Right cardiac atrium (tissue), 5 donors: Measurements from ENCODE around the gene RCC2. TPM values are rescaled to one million over a fixed set of nuclear protein-coding genes. Genes with fewer than 3 reads are reported as not detected.

Experiments used
- ATAC-seq, 2 donors: fragments of 200-7000 bp; cut with Tn5 transposase; one replicate each; pipeline versions ENCODE4 v1.8.0 to v1.9.1; 2020; ENCODE audit warnings: moderate library complexity in 2 of 2, mild to moderate bottlenecking in 1 of 2
- DNase-seq, 3 donors: peaks; one replicate each; pipeline ENCODE4 v3.0.0-alpha.2; 2020
- H3K27ac ChIP-seq: one replicate; pipeline ENCODE4 v1.5.1; 2013; ENCODE audit warnings: mild to moderate bottlenecking, low read length, control low read depth, moderate library complexity
- H3K27me3 ChIP-seq: one replicate; pipeline ENCODE4 v1.6.1; 2013; ENCODE audit not compliant: control insufficient read depth, insufficient read depth
- H3K4me1 ChIP-seq: one replicate; pipeline ENCODE4 v1.6.1; 2013; ENCODE audit warnings: low read length; ENCODE audit not compliant: control insufficient read depth, insufficient read depth
- H3K4me3 ChIP-seq: one replicate; pipeline ENCODE4 v1.5.1; 2013; ENCODE audit warnings: low read length, control low read depth
- H3K9me3 ChIP-seq: one replicate; pipeline ENCODE4 v1.6.1; 2013; ENCODE audit warnings: low read length; ENCODE audit not compliant: control insufficient read depth
- WGBS: extraction: QIAGEN DNeasy Blood & Tissue Kit; methylation state at CpG from one replicate; pipeline ENCODE4 v1.1.7; 2013; 5-methylcytosine and 5-hydroxymethylcytosine counted together
- intact Hi-C, 4 donors: fragments of 100-400 bp; cut with DNase I; formaldehyde crosslinking; loops; one replicate each; pipeline versions ENCODE4 v1.11.0 to v1.14.0; 2022 to 2023
- polyA plus RNA-seq: library from polyadenylated mRNA; stranded (reverse); fragments of 200-250 nt; gene quantifications from one replicate; pipeline ENCODE4 v1.2.3, GENCODE V29; 2013
- total RNA-seq, 4 donors: library from RNA; stranded (reverse); fragmentation: NEBNext Ultra II Directional; extraction: Animal tissue kit (Norgen Biotek cat#: 25700); gene quantifications; one replicate each; pipeline ENCODE4 v1.2.1, GENCODE V29; 2021
- donor health status: healthy with polysubstance abuse.
- donor health status: DM: no; HTN: yes; CAD: no.
- donor health status: DM: no; HTN: no; CAD: no.
- donor health status: DM: no; HTN: yes; CAD: no; lungs with severe emphysema.
- donor health status: DM: yes; HTN: yes; CAD: no.

Gene RCC2
- total and polyA plus RNA-seq, 5 donors = 7.8 to 19.0 (median 13.8) TPM

DNA sequence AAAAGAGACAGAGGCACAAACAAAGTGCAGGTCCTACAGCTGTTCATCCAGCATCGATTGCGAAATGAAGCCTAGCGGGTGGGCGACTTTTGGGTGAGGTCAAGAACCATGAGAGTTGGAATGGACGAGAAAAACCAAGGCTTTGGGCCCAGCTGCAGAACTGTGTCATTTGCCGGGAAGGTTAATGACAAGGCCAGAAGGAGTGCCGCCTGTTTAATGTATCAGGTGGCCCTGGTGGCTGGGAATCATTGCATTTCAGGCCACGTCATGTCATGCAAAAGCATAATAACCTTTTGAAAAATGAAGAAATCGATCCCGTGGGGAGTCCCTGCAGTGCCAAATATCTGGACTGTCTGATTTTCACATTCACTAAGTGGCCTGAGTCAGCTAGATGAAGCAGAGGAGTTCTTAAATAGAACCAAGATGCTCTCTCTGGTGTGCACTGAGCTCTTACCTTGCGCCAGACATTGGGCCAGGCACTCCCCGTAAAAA lies 8.1 kb upstream of the RCC2 start:
- Histone ChIP-seq H3K9me3 (no peaks in the 10 kb centered on the region), H3K27ac (no peak overlapping the region), H3K27me3 (no peaks in the 10 kb centered on the region), H3K4me3 (no peak overlapping the region), H3K4me1 (no peaks in the 10 kb centered on the region)
- ATAC-seq (no peak), DNase-seq (no peak)
- 86% methylated on average over 12 of the region's 12 CpGs for whole genome bisulfite sequencing
- intact Hi-C loops = no loop called here

DNA sequence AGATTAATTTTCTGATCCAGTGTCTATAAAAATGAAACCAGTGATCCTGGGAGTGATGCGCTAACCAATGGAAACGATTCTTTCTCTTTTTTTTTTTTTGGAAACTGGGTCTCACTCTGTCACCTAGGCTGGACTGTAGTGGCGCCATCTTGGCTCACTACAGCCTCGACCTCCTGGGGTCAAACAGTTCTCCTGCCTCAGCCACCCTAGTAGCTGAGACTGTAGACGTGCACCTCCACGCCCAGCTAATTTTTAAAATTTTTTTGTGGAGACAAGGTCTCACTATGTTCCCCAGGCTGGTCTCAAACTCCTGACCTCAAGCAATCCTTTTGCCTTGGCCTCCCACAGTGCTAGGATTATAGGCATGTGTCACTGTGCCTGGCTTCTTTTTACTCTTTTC lies 3.4 kb upstream of the RCC2 start:
- H3K9me3 ChIP-seq = no peaks in the 10 kb centered on the region
- DNase-seq (no peak), ATAC-seq (no peak)
- no peaks in the 10 kb centered on the region for H3K4me1 ChIP-seq
- H3K27me3 ChIP-seq = no peaks in the 10 kb centered on the region
- no peak overlapping the region for H3K4me3 ChIP-seq
- intact Hi-C loops = no loop called here
- H3K27ac ChIP-seq = no peak overlapping the region
- WGBS = 84% methylated on average over 6 of the region's 6 CpGs

DNA sequence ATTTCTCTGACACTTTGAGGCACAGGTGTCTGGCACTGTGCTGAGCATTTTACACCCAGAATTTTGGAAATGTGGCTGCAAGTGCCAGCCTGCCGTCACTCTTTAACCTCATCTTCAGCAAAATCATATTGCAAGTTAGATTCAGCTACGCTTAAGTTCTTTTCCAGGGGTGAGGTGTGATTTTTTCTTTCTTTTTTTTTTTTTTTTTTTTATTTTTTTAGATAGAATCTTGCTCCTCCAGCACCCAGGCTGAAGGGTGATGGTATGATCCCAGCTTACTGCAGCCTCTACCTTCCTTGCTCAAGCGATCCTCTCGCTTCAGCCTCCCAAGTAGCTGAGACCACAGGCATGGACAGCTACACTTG lies 2.5 kb upstream of the RCC2 start:
- no peak for DNase-seq
- H3K9me3 ChIP-seq = no peaks in the 10 kb centered on the region
- intact Hi-C loops = no loop called here
- no peaks in the 10 kb centered on the region for H3K4me1 ChIP-seq
- no peaks in the 10 kb centered on the region for H3K27me3 ChIP-seq
- no peak for ATAC-seq
- H3K4me3 ChIP-seq = no peak overlapping the region
- 94% methylated on average over 4 of the region's 4 CpGs for WGBS
- H3K27ac ChIP-seq = no peak overlapping the region

DNA sequence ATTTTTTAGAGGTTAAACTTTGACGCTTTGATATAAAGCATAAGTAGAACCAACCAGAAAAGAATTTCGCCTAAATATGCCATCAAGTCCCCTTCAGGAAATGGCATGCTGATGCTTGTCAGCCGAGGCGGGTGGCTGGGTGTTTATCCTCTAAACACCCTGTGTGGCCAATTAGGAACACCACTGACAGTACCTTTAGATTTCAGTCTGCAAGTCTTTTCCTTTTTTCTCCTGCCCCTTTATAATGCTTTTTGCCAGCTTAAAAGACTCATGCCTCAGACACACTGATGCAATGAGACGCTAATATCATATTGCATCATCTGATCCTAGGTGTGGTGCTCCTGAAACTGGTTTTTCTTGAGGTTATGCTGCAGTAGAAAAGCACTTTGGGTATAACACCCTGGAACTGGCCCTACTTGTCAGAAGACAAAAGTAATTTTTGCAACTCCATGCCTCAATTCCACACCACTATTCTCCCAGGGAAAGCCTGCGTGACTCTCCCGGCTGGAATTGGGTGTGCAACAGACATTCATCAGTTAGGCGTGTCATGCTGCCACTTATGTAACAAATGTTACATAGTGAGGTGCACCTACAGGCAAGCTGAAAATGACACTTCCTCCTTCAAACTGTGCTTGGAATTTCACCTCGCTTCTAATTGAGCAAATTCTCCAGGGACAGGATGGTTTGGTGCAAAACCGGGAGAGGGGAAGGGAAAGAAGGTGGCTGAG lies 2.0 kb upstream of the RCC2 start:
- Histone ChIP-seq H3K27me3 (no peaks in the 10 kb centered on the region), H3K27ac (no peak overlapping the region), H3K4me1 (no peaks in the 10 kb centered on the region), H3K9me3 (no peaks in the 10 kb centered on the region), H3K4me3 (no peak overlapping the region)
- no peak for ATAC-seq
- 56% methylated on average over 10 of the region's 10 CpGs for WGBS
- no peak for DNase-seq
- intact Hi-C loops = no loop called here

DNA sequence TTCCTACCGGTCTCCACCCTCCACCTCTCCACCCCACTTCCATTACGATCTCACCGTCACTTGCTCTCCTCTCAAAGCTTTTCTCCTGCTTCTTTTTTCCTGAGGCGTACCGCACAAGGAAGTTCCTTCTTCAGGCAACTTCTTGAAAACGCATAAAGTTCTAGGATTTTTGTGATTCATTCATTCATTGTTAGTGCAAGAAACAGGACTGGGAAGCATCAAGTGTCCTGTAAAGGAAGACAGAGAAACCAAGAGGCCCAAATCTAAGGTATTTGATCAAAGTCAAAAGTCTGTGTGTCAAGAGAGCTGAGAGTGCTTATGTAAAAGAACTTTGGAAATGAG lies 1.3 kb upstream of the RCC2 start:
- H3K9me3 ChIP-seq = no peaks in the 10 kb centered on the region
- ATAC-seq = no peak
- intact Hi-C loops = no loop called here
- no peaks in the 10 kb centered on the region for H3K27me3 ChIP-seq
- no peaks in the 10 kb centered on the region for H3K4me1 ChIP-seq
- 72% methylated on average over 6 of the region's 6 CpGs for WGBS
- no peak overlapping the region for H3K4me3 ChIP-seq
- DNase-seq = no peak
- H3K27ac ChIP-seq = no peak overlapping the region

DNA sequence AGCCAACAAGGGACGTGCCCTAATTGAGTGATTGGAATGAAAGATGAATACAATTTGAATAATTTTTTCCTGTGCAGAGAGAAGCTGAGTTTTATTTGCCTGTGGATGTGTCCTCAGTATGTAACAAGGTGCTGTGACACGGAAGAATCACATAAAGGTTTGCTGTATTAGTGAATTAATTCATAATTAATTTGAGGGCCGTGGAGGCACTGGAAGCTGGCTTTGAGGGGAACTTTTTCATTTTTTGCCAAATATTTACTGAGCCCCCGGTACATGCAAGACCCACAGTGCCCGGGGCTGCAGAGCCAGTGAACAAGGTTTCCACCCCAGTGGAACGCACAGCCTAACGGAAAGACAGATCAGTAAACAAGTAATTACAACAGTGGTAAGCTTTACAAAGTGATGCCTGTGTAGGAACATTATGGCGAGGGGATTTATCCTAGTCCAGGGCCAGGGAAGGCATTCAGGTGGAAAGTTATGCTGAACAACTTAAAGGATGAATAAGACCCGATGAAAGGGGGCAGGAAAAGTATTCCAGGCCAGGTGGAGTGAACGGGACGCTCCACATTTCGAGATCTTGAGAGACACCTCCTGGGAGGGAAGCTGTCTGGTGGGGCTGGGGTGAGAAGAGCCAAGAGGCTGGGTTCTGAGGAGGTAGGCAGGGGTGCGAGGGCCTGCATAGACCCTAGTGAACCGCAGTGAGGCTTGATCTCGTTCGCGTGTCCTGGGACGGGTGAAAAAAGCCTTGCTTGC lies 773 bp upstream of the RCC2 start:
- intact Hi-C loops = no loop called here
- Histone ChIP-seq H3K9me3 (no peaks in the 10 kb centered on the region), H3K4me3 (peak overlapping the region; percentile 99), H3K27ac (peak overlapping the region; percentile 91), H3K4me1 (no peaks in the 10 kb centered on the region), H3K27me3 (no peaks in the 10 kb centered on the region)
- WGBS = 64% methylated on average over 18 of the region's 18 CpGs
- ATAC-seq (no peak), DNase-seq (no peak)

DNA sequence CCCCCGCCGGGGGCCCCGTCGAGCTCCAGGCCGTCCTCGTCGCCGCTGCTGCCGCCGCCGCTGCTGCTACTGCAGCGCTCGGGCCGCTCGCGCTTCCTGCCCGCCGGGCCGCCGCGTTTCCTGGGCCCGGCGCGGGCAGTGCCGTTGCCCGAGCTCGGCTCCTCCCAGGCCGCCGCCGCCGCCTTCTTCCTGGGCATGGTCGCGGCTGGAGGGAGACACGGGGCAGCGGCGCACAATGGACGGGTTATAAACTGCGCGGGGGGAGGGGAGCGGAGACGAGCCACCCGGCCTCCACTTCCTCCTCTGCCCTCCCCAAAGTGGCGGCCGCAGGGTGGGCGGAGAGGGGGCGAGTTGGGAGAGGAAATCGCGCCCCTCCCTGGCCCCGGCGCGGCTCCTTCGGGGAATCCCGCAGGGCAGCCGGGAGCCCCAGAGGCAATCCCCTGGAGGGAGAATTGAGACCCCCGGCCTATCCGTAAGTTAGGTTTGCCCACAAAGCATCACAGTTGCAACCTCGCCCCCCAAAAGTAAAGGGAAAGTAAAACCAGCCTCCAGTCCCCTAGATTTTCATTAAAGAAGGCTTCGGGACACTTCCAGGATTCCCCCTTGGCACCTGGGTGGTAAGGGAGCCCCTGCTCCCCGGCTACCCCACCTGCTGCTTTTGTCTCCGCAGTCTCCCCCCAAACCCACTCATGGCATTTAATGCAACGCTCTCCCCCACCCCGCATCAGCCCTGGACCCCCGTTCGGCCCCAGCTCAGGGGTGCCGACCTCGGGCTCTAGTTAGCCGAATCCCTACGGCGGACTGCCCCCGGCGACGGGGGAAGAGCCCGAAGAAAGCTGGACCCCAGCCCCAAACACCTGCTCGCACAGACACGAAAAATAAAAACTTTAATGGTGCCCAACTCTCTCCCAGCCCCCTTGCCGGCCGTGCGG lies 893 bp downstream of the RCC2 start:
- DNase-seq = peak; percentile 75 to 90 (median 88)
- H3K9me3 ChIP-seq = no peaks in the 10 kb centered on the region
- under 1% methylated on average over 77 of the region's 78 CpGs for WGBS
- no peaks in the 10 kb centered on the region for H3K27me3 ChIP-seq
- ATAC-seq = peak; percentile 64 to 69
- H3K4me3 ChIP-seq = peak overlapping the region; percentile 99
- H3K27ac ChIP-seq = peak overlapping the region; percentile 82
- intact Hi-C loops = no loop called here
- no peaks in the 10 kb centered on the region for H3K4me1 ChIP-seq

DNA sequence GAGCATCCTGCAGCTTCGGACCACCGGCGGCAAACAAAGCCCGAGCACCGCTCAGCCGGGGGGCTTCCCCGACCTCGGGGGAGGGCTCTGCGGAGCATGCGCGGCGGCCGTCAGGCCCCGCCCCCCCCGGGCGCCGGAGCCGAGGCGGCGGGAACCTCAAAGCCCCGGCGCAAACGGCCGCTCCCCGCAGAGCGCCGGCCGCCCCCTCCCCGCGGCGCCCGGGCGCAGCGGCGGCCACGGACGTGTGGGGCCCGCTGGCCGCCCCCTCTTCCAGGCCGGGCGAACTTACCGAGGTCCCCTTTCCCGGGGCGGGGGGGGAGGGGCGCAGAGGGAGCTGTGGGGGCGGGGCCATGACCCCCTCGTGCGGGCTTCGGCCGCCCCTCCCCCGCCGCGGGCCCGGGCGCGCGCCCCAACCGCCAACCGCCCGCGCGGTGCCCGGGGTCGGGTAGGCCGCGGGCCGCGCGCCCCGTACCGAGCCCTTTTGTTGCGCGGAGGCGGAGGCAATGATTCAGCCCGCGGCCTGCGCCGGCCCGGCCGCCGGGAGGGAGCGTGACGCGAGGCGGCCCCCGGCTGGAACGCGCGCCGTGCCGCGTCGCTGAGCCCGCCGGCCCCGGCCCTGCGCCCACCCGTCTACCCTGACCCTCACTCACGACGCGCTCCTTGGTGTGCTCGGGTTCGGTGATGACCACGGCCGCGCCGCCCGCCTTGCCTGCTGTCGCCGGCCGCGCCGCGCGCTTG lies 1.7 kb downstream of the RCC2 start:
- under 1% methylated on average over 114 of the region's 115 CpGs for WGBS
- no peaks in the 10 kb centered on the region for H3K27me3 ChIP-seq
- intact Hi-C loops = no loop called here
- ATAC-seq (peak; percentile 50 to 56), DNase-seq (peak; percentile 42 to 82 (median 80))
- H3K4me3 ChIP-seq = peak overlapping the region; percentile 99
- H3K27ac ChIP-seq = peak overlapping the region; percentile 82
- H3K4me1 ChIP-seq = no peaks in the 10 kb centered on the region
- H3K9me3 ChIP-seq = no peaks in the 10 kb centered on the region

DNA sequence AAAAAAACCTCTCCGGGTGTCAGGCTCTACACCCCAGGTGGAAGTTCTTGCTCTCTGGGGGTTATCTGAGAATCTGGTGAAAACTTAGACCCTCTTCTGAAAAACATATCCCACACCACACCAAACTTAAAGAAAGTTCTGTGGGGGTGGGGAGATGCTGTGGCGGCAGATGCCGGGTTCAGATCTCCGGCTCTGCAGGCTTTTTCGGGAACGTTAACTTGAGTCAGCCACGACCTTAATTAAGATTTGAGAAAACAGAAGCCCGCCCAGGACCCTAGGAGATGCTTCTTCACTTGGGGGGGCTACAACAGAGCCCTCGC lies 2.3 kb downstream of the RCC2 start:
- no peak for DNase-seq
- ATAC-seq = no peak
- Histone ChIP-seq H3K27ac (peak overlapping the region; percentile 70), H3K9me3 (no peaks in the 10 kb centered on the region), H3K4me1 (no peaks in the 10 kb centered on the region), H3K27me3 (no peaks in the 10 kb centered on the region), H3K4me3 (peak overlapping the region; percentile 99)
- WGBS = under 1% methylated on average over 9 of the region's 9 CpGs
- intact Hi-C loops = no loop called here

DNA sequence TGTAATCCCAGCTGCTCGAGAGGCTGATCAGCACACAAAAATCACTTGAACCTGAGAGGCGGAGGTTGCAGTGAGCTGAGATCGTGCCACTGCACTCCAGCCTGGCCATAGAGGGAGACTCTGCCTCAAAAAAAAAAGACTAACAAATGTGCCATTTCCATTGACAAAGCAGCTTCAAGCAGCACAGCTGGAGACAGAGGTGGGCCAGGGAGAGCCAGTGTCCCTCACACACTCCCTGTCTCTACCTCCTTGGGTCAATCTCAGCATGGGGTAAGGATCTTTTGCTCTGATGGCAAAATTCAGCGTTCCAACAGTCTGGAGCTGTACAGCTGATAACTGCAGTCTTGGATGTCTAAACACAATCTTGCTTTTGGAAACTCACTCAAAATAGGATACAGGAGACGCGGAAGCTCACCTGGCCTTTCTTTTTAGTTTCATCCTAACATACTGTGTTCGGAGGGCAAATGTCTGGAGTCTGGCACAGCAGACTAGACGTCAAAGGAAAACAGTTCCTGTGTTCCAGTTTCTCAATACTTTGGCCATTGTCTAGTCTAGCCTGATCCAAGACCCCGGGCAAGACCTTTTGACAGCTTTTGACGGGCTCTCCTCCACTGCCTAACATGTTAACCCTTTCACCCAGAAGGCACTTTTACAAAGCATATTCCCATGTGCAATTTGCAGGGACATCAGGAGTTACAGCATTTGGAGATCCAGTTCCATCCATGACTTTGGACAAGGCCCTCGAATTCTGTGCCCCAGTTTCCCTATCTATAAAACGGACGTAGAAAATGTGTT lies 2.9 kb downstream of the RCC2 start:
- intact Hi-C loops = no loop called here
- H3K4me3 ChIP-seq = peak overlapping the region; percentile 99
- peak overlapping the region; percentile 70 for H3K27ac ChIP-seq
- H3K4me1 ChIP-seq = no peaks in the 10 kb centered on the region
- DNase-seq (no peak), ATAC-seq (no peak)
- H3K27me3 ChIP-seq = no peaks in the 10 kb centered on the region
- 43% methylated on average over 13 of the region's 13 CpGs for WGBS
- no peaks in the 10 kb centered on the region for H3K9me3 ChIP-seq
